Embryonic facial prominence (tissue), 1 donor: Measurements from ENCODE around the gene QSOX1.

ENCODE experiments used
- DNase-seq: peaks from one replicate; pipeline ENCODE4 v3.0.0-alpha.2; 2016; ENCODE audit errors: extremely low spot score

The QSOX1 gene

DNA sequence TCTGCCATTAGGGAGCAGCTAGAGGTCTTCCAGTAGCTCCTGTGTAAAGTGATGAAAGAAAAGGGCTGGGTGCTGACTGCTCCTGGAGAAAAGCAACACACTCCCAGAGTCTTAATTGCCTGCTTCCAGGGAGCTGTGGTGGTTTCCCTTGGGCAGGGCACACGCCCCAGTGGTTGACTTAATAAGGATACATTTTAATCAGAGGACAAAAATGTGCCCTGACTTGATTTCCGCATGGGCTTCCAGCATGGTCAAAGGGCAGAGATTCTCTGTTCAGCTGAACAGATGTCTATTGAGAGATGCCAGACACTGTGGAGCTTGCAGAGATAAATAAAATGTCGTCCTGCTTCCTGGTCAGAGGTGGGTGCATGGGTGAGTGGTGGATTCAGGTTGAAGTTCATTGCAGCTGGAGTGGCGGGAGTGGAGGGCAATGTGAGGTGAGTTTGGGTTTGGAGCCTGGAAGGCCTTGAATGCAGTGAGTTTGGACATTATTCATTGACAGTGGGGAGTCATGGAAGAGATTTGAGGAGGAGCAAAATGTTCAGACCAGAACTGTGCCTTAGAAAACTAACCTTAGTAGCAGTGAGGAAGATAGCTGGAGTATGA, 16.0 kb downstream of the QSOX1 start:
- no peak for DNase-seq

DNA sequence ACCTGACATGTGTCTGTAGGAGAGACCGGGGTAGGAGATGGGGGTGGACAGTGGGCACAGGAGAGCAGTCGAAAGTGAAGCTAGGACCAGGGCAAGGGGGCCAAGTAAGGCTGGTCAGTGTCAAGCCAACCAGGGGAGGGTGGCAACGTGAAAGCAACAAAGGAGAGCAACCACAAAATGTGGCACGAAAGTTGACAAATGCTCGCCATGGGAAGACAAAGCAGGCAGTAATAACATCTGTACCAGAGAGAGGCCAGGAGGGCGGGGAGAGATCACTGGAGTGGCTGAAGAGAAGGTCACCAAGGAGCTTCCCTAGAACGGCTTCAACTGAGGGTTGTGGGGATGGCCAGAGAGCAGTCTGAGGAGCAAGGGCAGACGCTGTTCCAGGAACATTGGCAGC, 17.0 kb downstream of the QSOX1 start:
- DNase-seq: no peak

DNA sequence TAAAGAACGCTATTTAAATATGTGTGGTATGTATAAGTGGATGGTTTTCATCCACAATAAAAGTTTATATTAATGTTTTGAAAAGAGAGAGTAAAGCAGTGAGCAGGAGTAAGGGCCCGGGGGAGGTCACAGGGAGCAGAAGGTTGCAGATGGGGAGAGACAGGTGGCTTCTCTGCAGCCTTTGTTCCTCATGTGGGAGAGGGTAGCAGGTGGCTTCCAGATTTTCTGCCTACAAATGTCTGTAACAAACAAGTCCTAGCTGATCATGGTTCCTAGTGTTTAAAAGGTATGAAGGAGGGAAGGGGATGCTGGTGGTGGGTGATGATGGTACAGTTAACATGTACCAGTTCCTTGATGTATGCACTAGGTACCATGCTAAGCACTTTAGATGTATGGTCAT, 18.8 kb downstream of the QSOX1 start:
- no peak for DNase-seq

DNA sequence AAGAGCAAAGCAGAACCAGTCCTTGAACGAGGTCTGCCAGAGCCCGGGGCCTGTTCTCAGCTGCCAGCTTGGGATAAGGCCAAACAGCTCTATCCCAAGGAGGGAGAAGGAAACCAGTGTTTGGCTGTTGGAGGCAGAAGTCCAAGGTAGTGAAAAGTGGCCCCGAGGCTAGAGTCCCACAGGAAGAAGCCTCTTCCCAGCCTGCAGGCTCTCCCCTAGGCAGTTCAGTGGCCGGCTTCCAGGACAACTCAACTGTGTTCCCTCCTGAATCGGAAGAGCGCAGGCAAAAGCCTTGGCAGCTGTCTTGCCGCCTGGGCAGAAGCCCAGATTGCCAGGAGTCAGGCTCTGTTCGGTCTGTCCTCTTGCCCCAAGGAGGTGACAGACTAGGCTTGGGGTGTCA, 19.3 kb downstream of the QSOX1 start:
- no peak for DNase-seq

DNA sequence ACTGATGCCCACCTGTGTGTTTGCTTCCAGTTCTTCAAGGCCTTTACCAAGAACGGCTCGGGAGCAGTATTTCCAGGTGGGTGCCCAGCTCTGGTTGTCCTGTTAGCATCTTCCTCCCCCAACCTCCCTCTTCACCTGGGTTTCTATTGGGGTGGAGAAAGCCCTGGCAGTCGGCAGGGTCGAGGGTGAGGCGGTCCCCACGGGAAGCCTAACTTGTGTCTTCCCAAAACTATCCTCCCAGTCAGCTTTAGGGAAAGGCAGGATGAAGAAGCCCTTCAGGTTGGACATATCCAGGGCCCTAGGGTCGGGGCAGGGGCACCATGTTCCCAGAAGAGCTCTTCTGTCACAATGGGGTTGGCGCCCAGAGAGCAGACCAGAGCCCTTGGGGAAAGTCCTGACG, 20.6 kb downstream of the QSOX1 start:
- DNase-seq: no peak

DNA sequence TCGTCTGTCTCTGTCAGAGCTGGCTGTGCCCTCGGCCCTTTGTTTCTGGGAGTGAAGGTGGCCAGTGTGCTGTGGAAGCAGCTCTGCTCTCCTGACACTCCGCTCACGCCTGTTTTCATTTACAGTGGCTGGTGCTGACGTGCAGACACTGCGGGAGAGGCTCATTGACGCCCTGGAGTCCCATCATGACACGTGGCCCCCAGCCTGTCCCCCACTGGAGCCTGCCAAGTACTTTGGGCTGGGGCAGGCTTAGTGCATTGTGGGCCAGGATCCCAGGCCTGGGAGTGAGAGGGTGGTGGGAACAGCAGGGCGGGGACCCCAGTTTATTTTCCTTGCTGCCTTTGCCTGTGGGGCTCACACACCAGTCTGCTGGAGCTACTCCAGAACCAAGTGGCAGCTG, 21.1 kb downstream of the QSOX1 start:
- no peak for DNase-seq

DNA sequence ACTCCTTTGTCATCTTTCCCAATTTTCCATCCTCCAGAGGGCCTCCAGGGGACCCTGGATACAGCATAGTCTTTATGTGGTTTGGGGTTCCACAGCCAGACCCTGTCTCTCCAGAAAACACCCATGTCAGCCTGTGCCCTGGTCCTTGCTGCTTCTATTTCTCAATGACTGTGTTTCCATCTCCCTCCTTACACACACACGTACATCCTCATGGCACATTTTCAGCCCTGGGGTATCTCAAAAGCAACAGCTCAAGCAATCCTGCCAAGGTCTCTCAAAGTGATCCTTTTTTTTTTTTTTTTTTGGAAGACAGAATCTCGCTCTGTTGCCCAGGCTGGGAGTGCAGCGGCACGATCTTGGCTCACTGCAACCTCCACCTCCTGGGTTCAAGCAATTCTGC, 22.3 kb downstream of the QSOX1 start:
- DNase-seq: no peak

DNA sequence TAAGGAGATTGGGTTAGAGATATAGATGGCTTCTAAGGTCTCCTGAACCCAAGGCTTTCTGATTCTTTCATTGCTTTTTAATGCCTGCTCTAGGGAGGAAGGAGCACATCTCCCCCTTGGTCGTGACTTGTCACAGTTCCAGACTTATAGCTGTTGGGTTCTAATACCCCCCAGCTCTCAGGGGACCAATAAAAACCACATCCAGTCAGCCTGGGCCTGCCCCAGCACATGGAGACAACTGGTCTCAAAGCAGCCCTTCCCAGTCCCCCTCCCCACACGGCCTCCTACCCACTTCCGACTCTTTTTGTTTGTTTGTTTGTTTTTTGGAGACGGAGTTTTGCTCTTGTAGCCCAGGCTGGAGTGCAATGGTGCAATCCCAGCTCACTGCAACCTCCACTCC, 23.3 kb downstream of the QSOX1 start:
- DNase-seq: no peak

DNA sequence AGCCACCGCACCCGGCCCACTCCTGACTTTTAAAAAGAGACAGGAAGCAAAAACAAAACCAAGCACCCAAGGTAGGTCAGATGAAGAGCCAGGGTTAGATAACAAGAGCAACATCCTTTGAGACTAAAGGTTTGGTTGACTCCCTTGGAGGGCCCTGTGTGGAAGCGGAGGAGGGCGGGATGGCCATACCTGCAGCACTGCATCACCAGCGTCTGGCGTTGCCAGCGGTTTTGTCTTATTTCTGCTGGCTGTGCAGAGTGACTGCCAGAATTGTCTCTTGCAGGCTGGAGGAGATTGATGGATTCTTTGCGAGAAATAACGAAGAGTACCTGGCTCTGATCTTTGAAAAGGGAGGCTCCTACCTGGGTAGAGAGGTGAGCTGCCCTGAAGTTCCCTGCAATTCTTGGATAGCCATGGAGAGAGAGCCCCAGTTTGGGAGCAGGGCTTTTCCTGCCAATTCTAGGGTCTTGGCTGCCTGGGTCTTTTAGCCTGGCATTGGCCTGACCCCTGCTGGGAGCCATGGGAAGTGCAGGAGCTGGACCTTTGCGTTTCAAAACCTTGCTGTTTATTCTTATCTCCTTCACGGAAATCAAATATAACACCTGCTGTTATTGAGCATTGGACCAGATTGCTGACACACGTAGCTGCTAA, 24.0 kb downstream of the QSOX1 start:
- DNase-seq: no peak

DNA sequence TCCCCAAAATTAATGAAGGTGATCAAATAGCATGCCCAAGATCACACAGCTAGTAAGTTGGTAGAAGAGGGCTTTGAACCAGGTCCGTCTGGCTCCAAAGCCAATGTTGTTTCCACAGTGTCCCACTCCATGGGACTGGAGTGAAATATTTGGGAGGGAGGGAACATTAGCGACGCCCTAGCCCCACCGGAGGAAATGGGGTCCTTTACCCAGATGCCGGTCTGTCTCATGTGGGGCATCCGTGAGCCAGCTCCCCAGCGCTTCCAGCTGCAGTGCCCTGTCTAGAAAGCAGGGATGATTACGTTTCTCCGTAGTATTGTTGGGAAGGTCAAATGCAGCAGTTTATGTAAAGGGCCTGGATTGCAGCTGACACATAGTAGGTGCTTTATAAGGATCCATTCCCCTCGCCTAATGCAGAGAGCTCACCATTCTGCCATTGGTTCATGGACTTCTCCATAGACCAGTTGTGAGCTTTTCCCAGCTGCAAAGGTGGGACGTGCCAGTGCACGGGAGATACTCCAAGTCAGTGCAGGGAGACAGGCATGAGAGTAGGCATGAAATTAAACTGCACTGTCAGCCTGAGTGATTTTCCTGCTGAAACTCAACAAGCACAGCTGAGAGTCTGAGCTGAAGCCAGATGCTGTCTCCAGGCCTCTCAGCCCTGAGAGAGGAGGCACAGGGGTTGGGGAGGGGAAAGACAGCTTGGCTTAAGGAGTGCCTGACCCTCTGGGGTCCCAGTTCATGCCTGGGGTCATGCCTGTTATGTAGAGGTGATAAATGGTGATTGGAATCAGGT, 24.7 kb downstream of the QSOX1 start:
- DNase-seq: no peak

DNA sequence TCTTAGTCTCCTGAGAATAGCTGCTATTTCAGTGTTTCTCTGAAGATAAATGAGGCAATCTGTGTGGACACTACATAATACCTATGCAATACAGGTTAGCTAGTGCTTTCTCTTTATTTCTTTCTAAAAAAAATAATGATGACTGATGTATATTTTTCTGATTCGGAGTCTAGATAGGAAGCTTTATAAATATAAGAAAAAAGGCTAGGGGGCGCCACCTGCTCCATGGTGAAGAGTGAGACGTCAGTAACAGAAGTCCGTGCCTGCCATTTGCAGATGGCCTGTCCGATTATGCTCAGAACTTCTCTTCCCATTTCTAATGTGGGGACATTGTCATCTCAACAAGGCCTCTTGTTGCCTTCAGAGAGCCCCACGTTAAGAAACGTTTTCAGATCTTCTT, 26.4 kb downstream of the QSOX1 start:
- no peak for DNase-seq

DNA sequence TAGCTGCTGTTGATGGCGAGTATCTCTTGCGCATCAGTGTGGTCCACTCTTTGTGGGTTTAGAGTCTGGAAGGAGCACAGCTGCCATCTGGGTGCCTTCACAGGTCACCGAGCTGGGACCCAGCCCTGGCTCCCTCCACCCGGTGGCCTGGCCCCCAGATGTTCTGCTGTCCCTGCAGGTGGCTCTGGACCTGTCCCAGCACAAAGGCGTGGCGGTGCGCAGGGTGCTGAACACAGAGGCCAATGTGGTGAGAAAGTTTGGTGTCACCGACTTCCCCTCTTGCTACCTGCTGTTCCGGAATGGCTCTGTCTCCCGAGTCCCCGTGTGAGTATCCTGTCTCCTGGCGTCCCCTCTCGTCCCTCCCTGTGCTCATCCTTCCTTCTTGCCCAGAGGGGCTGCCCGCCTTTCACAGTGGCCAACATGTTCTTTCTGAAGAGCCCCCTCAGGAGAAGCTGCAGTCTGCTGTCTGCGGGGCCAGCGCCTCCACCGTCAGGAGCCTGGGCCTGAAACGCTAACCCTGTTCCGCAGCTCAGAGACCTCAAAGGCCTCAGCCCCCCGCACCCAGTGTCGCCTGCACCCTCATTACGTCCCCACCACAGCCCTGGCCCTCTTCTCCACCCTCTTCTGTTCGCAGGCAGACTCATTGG, 27.4 kb downstream of the QSOX1 start:
- no peak for DNase-seq

DNA sequence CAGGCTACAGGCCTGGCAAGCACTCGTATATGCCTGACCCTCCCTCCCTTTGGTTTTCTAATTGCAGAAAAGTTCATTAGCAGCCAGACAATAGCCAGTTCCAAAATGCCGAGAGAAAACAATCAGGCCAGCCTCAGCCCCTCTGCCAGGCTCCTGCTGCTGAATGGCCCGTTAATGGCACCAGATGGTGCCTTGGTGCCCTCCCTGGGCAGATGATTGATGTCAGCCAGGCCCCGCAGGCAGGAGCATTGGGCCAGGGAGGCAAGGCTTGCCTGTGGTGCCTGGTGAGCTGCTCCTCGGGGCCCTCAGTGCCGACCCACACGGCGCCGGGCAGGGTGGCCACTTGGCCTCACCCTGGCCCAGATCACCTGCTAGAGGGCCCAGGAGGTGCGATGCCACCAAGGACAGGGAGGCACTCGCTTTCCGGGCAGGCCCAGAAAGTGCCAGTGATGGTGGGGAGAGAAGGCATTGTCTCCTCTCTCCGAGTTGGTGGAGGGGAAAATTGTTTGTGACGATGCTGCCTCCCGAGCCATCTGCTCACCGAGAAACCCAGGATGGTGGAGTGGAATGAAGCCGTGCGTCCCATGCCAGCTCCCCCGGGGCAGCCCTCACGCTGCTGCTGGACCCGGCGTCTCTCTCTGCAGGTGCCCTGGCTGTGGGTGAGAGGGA, 28.1 kb downstream of the QSOX1 start:
- DNase-seq: no peak

DNA sequence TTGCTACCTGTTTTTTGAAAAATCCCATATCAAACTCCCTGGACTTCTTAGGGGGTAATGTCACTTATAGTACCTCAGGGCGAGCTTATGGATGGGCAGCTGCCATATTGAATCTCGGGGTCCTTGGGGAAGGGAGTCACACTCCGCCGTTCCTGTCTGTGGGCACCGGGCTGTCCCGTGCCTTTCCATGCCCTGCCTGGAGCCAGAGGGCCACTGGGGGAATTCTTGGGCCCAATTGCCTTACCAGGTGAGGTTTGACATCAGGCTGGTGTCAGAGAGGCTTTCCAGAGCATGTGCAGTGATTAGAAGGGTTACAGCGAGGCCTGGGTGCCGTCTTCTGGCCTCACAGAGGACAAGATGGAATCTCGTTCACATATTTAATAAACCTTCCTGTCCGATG, 28.8 kb downstream of the QSOX1 start:
- no peak for DNase-seq

DNA sequence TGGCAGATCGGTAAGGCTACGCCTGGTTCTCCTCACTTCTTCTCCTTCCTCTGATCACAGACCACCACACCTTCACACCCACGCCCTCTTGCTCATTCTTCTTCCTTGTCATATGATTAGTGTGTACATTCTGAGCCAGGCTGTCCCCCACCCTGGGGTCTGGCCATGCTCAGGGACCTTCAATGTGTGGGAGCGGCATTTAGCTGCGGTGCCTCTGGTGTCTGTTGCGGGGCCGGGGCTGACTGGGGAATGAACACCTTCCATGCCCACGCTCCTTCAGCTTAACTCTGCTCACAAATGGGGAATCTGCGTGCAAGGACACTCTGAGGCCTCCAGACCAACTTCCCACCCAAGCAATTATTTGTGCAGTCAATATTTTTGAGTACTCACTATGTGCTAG, 29.4 kb downstream of the QSOX1 start:
- DNase-seq: no peak

DNA sequence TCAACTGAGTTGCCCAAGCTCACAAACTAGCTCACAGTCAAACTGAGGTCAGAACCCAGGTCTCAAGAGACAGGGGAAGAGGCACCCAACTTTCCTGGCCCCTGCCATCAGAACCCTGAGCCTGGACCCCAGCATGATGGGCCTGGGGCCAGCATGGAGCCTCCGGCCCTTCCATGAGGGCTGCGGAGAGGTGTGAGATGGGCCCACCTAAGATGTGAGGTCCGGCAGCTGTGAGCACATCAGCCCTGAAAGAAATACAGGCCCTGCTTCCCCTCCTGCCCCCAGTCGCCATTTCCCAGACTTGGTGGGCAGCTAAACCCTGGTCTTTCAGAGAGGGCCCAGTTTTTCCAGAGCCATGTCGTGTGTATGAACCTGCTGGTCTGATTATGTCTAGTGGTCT, 30.6 kb downstream of the QSOX1 start:
- no peak for DNase-seq

DNA sequence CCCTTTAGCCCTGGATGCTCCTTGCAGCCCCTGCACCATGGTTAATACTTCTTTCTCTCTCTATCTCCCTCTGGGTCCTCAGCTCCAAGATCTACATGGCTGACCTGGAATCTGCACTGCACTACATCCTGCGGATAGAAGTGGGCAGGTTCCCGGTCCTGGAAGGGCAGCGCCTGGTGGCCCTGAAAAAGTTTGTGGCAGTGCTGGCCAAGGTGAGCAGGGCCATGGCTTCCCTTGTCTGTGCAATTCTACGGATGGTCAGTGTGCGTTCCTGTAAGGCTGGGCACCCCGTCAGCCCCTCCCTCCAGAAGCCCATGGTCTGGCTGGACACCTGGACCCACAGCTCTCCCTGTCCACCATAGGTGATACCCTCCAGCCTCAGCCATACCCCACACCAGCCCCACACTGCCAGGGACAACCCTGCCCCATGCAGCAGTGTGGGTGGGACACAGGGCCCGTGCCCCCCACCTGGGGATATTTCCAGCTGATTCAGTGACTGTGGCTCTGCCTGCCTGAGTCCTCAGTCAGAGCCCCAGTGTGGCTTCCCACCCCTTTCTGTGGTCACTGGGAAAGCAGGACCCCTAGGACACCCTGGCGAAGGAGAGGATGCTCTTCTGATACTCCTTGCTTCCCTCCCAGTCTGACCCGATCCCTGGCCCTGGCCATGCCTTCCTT, 31.4 kb downstream of the QSOX1 start:
- no peak for DNase-seq

DNA sequence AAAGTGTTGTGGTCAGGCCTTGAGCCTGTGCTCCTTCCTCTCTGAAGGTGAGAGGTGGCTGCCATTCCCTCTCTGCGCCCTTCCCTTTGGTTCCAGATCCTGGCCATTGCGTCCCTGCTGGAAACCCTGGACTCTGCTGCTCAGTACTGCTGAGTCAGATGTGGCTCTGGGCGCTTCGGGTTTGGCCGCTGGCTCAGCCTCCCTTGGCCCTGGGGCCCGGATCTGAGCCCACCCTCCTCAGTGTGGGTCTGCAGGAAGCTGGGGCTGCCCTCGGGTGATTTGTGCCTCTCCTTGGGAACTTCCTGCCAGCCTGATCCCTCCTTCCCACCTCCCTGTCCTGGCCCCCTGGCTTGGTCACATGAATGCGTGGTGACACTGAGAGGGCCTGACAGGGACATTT, 32.2 kb downstream of the QSOX1 start:
- no peak for DNase-seq

DNA sequence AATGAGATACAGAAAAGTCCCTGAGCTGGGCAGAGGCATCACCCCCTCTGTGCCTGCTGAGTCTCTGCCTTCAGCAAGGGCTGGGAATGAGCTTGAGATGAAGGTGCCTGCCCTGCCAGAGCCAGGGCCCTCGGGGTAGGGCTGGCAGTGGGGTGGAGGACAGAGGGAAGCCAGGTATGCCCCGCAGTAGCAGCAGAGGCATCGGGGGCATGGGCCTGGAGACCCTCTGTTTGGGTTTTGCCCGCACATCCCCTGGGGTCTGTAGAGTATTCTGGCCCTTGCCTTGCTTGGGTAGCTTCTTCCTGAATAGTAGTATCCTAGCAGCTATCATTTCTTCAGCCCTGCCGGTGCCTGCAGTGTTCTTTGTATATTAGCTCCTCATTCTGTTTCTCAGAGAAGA, 33.0 kb downstream of the QSOX1 start:
- DNase-seq: no peak

DNA sequence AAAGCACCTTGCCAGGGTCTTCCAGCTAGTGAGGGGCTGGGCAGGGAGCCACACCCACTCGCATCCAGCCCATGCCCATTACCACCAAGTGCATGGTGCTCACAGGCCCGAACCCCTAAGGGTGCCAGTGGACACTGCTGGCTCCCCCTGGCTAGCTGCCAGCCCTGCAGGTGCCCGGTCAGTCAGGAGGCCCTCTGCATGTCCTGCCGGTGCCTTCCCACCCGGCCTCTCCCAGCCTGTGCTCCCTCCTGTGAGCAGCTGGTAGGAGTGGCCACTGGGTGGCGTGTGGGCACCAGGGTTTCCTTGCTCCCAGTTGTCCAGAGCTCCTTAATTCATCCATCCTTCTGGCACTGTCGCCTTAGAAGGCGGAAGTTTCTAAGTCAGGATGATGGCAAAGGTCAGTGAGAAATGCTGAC, 33.4 kb downstream of the QSOX1 start:
- peak; percentile 19 for DNase-seq

DNA sequence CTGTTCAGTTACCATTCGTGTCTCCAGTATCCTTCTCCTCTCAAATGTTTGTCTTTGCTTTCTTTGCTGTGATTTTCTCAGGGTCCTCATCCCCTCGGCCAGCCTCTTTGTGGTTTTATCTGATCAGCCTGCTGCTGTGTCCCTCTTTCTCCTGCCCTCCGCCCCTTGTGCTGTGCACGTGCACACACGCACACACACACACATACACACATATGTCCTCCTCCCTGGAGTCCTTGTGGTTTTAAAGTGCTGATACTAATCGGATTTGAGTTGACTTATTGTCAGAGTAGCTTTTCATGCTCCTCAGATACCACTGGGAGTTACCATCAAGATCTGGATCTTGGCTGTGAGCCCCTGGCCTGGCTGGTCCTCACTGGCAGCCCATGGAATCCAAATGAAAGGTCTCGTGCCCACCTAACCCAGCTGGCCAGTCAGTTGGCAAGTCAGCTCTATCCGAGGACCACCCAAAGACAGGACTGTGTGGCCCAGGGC, 34.1 kb downstream of the QSOX1 start:
- DNase-seq: no peak
